Glomerular endothelial cell (primary cell): ENCODE measurements around the gene ARID4B. TPM values are rescaled to one million over a fixed set of nuclear protein-coding genes. Genes with fewer than 3 reads are reported as not detected.

ENCODE experiments used
- DNase-seq: peaks from one replicate; pipeline ENCODE4 v3.0.0-alpha.2; 2011; ENCODE audit warnings: low read depth, low spot score; ENCODE audit errors: extremely low read depth
- total RNA-seq: library from RNA; depleted of rRNA; stranded (reverse); fragments of >200 nt; gene quantifications from 2 replicates; pipeline ENCODE4 v1.2.3, GENCODE V29; 2015

Gene ARID4B
- total RNA-seq, 1 donor from 2014 or later = 34.4 TPM

GRCh38 chr1:235133086-235133485 is 194.9 kb downstream of the ARID4B start:
- no peak for DNase-seq

GRCh38 chr1:235131961-235132360 is 196.0 kb downstream of the ARID4B start:
- no peak for DNase-seq

- DNase-seq = no peak
These were observed 197.2 kb downstream of the ARID4B start for GRCh38 chr1:235130766-235131270.

GRCh38 chr1:235129774-235130570 is 198.0 kb downstream of the ARID4B start:
- no peak for DNase-seq

GRCh38 chr1:235128456-235129328 is 199.3 kb downstream of the ARID4B start, which contains the start of gene TOMM20:
Gene TOMM20, minus strand, starts transcription at chr1:235128837. Its CDS starts 122 bp downstream, at chr1:235128715.
- DNase-seq = peak; percentile 88

- DNase-seq = no peak
These were observed 200.1 kb downstream of the ARID4B start for GRCh38 chr1:235127732-235128455.

GRCh38 chr1:235127203-235127602 is 200.8 kb downstream of the ARID4B start:
- no peak for DNase-seq

GRCh38 chr1:235124665-235125064 is 203.3 kb downstream of the ARID4B start:
- no peak for DNase-seq

- DNase-seq = no peak
These were observed 203.9 kb downstream of the ARID4B start for GRCh38 chr1:235124111-235124510.

GRCh38 chr1:235122348-235122747 is 205.6 kb downstream of the ARID4B start:
- no peak for DNase-seq

Other genes starting within 250 kb of the ARID4B start
- 78.8 and 97.5 TPM in 2 replicates for gene TOMM20, start 199.3 kb downstream of the ARID4B start, total RNA-seq
- gene RBM34, start 166.9 kb downstream of the ARID4B start, total RNA-seq = 49.9 and 52.7 TPM in 2 replicates
- gene GGPS1, start 391 bp upstream of the ARID4B start, total RNA-seq = 24.6 and 25.3 TPM in 2 replicates
- gene TBCE, start 39.2 kb upstream of the ARID4B start, total RNA-seq = 18.3 and 39.3 TPM in 2 replicates
- gene B3GALNT2, start 176.3 kb upstream of the ARID4B start, total RNA-seq = 24.2 and 31.0 TPM in 2 replicates